Measurements from ENCODE around the gene CHTF8.
A peak's percentile ranks its signal among the peaks of the same experiment; 100 is the strongest.
"Not testable (repeated sequence)": the region's sequence is repeated elsewhere in the genome, so short reads cannot be mapped to it uniquely, and the experiment has no call there.

Gene CHTF8

DNA sequence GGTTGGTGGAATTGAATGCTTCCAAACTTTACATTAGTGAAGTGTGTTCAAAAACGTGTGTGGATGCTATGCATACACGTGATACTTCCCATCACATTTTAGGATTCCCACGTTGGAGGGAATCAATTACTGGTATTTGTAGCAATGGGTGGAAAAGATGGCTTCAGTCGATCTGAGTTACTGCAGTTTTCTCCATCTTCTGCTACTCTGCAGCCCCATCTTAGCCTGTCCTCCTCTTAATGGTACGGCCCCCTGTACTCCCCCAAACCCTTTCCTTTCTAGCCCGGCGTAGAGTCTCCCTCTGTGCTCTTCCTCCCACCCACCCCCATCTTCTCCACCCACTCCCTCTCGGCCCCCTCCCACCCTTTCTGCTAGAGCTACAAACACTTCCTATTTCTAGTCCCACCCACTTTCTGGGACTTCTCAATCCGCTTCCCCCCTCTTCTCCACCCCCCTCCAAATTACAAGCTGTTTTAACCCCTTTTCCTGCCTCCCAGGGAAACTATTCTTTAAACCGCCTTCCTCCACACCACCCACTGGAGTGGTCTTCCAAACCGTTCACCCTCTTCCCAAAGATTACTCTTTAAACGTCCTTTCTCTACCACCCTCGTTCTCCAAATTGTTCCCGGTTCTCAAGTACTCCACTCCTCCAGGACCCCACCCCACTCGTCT is 1.1 kb downstream of the CHTF8 start:
- Histone ChIP-seq H4K8ac (ENCODE audit: low read depth, low read length) (no peak overlapping the region), H3K14ac (ENCODE audit: low read length) (peak overlapping the region; percentile 84), H2BK12ac (ENCODE audit: low read length) (no peak overlapping the region), H3K9ac (ENCODE audit: low read depth, low read length, poor library complexity) (peak overlapping the region; percentile 97), H2BK5ac (ENCODE audit: low read length) (peak overlapping the region; percentile 91), H3K36me3 (replicated peaks in 1 of 2; ENCODE audit: control insufficient read depth in 2 of 2, insufficient read depth in 2 of 2, low read length in 2 of 2) (peaks cover 2 to 71% of the 10 kb centered on the region in 2 donors), H3K27ac (replicated peaks; ENCODE audit: low read length) (peak overlapping the region; percentile 98), H2BK120ac (ENCODE audit: low read depth, low read length) (peak overlapping the region; percentile 49), H3K4me2 (ENCODE audit: insufficient read depth, low read length, poor library complexity, severe bottlenecking) (peak overlapping the region; percentile 54), H2BK15ac (ENCODE audit: low read length) (peak overlapping the region; percentile 62), H3K9me3 (replicated peaks in 1 of 2; ENCODE audit: control insufficient read depth in 2 of 2, insufficient read depth in 1 of 2, low read depth in 1 of 2, low read length in 2 of 2) (no peaks in the 10 kb centered on the region), H3K27me3 (ENCODE audit: control insufficient read depth in 3 of 3, insufficient read depth in 3 of 3, low read depth in 1 of 3, low read length in 3 of 3) (no peaks in the 10 kb centered on the region), H3K79me1 (ENCODE audit: low read depth, low read length) (peaks cover 12% of the 10 kb centered on the region), H2AFZ (ENCODE audit: low read length) (peak overlapping the region; percentile 85), H3K4me3 (ENCODE audit: low read length in 2 of 2) (peak overlapping the region; percentile 86 to 99), H4K91ac (ENCODE audit: low read depth, low read length, poor library complexity) (no peak overlapping the region), H2AK5ac (ENCODE audit: low read depth, low read length) (peak overlapping the region; percentile 56), H3K4me1 (ENCODE audit: control insufficient read depth in 2 of 2, insufficient read depth in 1 of 2, low read depth in 1 of 2, low read length in 2 of 2) (peaks cover 0 to 9% of the 10 kb centered on the region in 2 donors), H3K23ac (ENCODE audit: low read depth, low read length, poor library complexity) (no peak overlapping the region), H3K4ac (ENCODE audit: low read length) (no peak overlapping the region), H3K18ac (ENCODE audit: low read length) (peak overlapping the region; percentile 99)
- DNase-seq (ENCODE audit: low spot score): peak; percentile 21
- no CpG with 5 or more reads among the region's 15 CpGs for WGBS, 2 donors (ENCODE audit: extremely low coverage in 2 of 2, insufficient read length in 2 of 2, insufficient replicate concordance in 1 of 2)

DNA sequence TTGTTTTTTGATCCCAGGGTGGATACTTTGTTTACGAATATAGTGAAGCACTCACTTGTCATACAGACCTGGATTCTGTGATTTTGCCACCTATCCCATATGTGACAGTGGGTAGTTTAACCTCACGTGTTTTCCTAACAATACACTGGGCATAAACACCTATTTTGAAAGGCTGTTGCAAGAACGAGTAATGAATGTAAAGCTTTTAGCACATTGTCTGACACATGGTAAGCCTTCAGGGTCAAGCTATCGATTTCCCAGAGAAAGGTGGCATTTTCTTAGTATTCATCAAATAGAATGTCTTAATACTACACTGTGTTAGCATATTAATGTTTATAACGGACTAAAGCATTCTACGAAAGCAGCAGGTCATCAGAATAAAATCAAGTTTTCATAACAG is 1.9 kb downstream of the CHTF8 start:
- H2BK5ac ChIP-seq (ENCODE audit: low read length): no peak overlapping the region
- H3K18ac ChIP-seq (ENCODE audit: low read length): no peak overlapping the region
- H3K4me2 ChIP-seq (ENCODE audit: insufficient read depth, low read length, poor library complexity, severe bottlenecking): no peak overlapping the region
- H3K27me3 ChIP-seq (ENCODE audit: control insufficient read depth in 3 of 3, insufficient read depth in 3 of 3, low read depth in 1 of 3, low read length in 3 of 3): no peaks in the 10 kb centered on the region
- H2BK15ac ChIP-seq (ENCODE audit: low read length): no peak overlapping the region
- no peak overlapping the region for H3K9ac ChIP-seq (ENCODE audit: low read depth, low read length, poor library complexity)
- H3K4me3 ChIP-seq (ENCODE audit: low read length in 2 of 2): peak overlapping the region in 1 of 2 donors; percentile 99
- no peak overlapping the region for H3K4ac ChIP-seq (ENCODE audit: low read length)
- H2BK120ac ChIP-seq (ENCODE audit: low read depth, low read length): no peak overlapping the region
- no peak overlapping the region for H4K91ac ChIP-seq (ENCODE audit: low read depth, low read length, poor library complexity)
- no peak overlapping the region for H2BK12ac ChIP-seq (ENCODE audit: low read length)
- no peak overlapping the region for H3K27ac ChIP-seq (replicated peaks; ENCODE audit: low read length)
- no peak for DNase-seq (ENCODE audit: low spot score)
- peaks cover 2 to 71% of the 10 kb centered on the region in 2 donors for H3K36me3 ChIP-seq (replicated peaks in 1 of 2; ENCODE audit: control insufficient read depth in 2 of 2, insufficient read depth in 2 of 2, low read length in 2 of 2)
- no peak overlapping the region for H2AK5ac ChIP-seq (ENCODE audit: low read depth, low read length)
- no peak overlapping the region for H3K23ac ChIP-seq (ENCODE audit: low read depth, low read length, poor library complexity)
- H3K14ac ChIP-seq (ENCODE audit: low read length): no peak overlapping the region
- no CpG with 5 or more reads among the region's 6 CpGs for WGBS, 2 donors (ENCODE audit: extremely low coverage in 2 of 2, insufficient read length in 2 of 2, insufficient replicate concordance in 1 of 2)
- no peak overlapping the region for H2AFZ ChIP-seq (ENCODE audit: low read length)
- H3K79me1 ChIP-seq (ENCODE audit: low read depth, low read length): peaks cover 12% of the 10 kb centered on the region
- H4K8ac ChIP-seq (ENCODE audit: low read depth, low read length): no peak overlapping the region
- H3K4me1 ChIP-seq (ENCODE audit: control insufficient read depth in 2 of 2, insufficient read depth in 1 of 2, low read depth in 1 of 2, low read length in 2 of 2): peaks cover 0 to 9% of the 10 kb centered on the region in 2 donors
- H3K9me3 ChIP-seq (replicated peaks in 1 of 2; ENCODE audit: control insufficient read depth in 2 of 2, insufficient read depth in 1 of 2, low read depth in 1 of 2, low read length in 2 of 2): no peaks in the 10 kb centered on the region

DNA sequence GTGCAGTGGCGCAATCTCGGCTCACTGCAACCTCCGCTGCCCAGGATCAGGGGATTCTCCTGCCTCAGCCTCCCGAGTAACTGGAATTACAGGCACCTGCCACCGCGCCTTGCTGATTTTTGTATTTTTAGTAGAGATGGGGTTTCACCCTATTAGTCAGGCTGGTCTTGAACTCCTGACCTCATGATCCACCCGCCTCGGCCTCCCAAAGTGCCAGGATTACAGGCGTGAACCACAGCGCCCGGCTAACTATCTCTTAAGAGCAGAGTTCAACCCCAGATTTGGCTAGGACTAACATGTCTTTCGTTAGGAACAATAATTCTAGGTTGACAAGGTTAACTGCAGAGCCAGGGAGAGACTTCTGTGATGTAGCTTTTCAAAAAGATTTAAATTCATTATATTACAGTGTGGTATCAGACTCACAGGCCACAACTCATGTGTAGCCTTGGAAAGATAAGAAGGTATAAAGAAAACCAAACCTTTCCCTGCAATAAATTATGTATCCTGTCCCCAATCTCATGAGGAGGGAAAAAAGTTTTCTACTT is 4.3 kb downstream of the CHTF8 start:
- no peak overlapping the region for H4K91ac ChIP-seq (ENCODE audit: low read depth, low read length, poor library complexity)
- H3K27ac ChIP-seq (replicated peaks; ENCODE audit: low read length): no peak overlapping the region
- no peak overlapping the region for H2BK12ac ChIP-seq (ENCODE audit: low read length)
- H3K4me2 ChIP-seq (ENCODE audit: insufficient read depth, low read length, poor library complexity, severe bottlenecking): no peak overlapping the region
- no peak overlapping the region for H3K9ac ChIP-seq (ENCODE audit: low read depth, low read length, poor library complexity)
- H2BK15ac ChIP-seq (ENCODE audit: low read length): no peak overlapping the region
- no peak for DNase-seq (ENCODE audit: low spot score)
- H3K4me3 ChIP-seq (ENCODE audit: low read length in 2 of 2): no peak overlapping the region
- H3K79me1 ChIP-seq (ENCODE audit: low read depth, low read length): peaks cover 9% of the 10 kb centered on the region
- no peak overlapping the region for H3K14ac ChIP-seq (ENCODE audit: low read length)
- no peak overlapping the region for H3K4ac ChIP-seq (ENCODE audit: low read length)
- no peaks in the 10 kb centered on the region for H3K9me3 ChIP-seq (replicated peaks in 1 of 2; ENCODE audit: control insufficient read depth in 2 of 2, insufficient read depth in 1 of 2, low read depth in 1 of 2, low read length in 2 of 2)
- no peak overlapping the region for H2AFZ ChIP-seq (ENCODE audit: low read length)
- WGBS, 2 donors (ENCODE audit: extremely low coverage in 2 of 2, insufficient read length in 2 of 2, insufficient replicate concordance in 1 of 2): no CpG with 5 or more reads among the region's 12 CpGs
- no peak overlapping the region for H2BK120ac ChIP-seq (ENCODE audit: low read depth, low read length)
- no peak overlapping the region for H2BK5ac ChIP-seq (ENCODE audit: low read length)
- H2AK5ac ChIP-seq (ENCODE audit: low read depth, low read length): no peak overlapping the region
- H3K4me1 ChIP-seq (ENCODE audit: control insufficient read depth in 2 of 2, insufficient read depth in 1 of 2, low read depth in 1 of 2, low read length in 2 of 2): peaks cover 0 to 6% of the 10 kb centered on the region in 2 donors
- peaks cover 1 to 74% of the 10 kb centered on the region in 2 donors for H3K36me3 ChIP-seq (replicated peaks in 1 of 2; ENCODE audit: control insufficient read depth in 2 of 2, insufficient read depth in 2 of 2, low read length in 2 of 2)
- no peaks in the 10 kb centered on the region for H3K27me3 ChIP-seq (ENCODE audit: control insufficient read depth in 3 of 3, insufficient read depth in 3 of 3, low read depth in 1 of 3, low read length in 3 of 3)
- no peak overlapping the region for H3K18ac ChIP-seq (ENCODE audit: low read length)
- no peak overlapping the region for H3K23ac ChIP-seq (ENCODE audit: low read depth, low read length, poor library complexity)
- H4K8ac ChIP-seq (ENCODE audit: low read depth, low read length): no peak overlapping the region

DNA sequence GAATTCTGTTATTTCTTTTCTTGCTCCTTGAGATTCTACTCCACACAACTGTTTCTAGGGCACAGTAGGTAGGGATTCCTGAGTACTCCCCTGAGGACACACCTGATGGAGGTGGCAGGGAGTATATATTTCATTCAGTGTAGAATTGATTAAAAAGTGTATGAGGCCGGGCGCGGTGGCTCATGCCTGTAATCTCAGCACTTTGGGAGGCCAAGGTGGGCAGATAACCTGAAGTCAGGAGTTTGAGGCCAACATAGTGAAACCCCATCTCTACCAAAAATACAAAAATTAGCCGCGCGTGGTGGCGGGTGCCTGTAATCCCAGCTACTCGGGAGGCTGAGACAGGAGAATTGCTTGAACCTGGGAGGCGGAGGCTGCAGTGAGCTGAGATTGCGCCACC is 5.6 kb downstream of the CHTF8 start:
- H2AFZ ChIP-seq (ENCODE audit: low read length); DNase-seq (ENCODE audit: low spot score); H3K9me3 ChIP-seq (replicated peaks in 1 of 2; ENCODE audit: control insufficient read depth in 2 of 2, insufficient read depth in 1 of 2, low read depth in 1 of 2, low read length in 2 of 2); H2BK12ac ChIP-seq (ENCODE audit: low read length); H2AK5ac ChIP-seq (ENCODE audit: low read depth, low read length); H4K91ac ChIP-seq (ENCODE audit: low read depth, low read length, poor library complexity); H3K18ac ChIP-seq (ENCODE audit: low read length); H2BK120ac ChIP-seq (ENCODE audit: low read depth, low read length); H2BK5ac ChIP-seq (ENCODE audit: low read length); H2BK15ac ChIP-seq (ENCODE audit: low read length); H3K4me3 ChIP-seq (ENCODE audit: low read length in 2 of 2); H3K4me1 ChIP-seq (ENCODE audit: control insufficient read depth in 2 of 2, insufficient read depth in 1 of 2, low read depth in 1 of 2, low read length in 2 of 2); H3K9ac ChIP-seq (ENCODE audit: low read depth, low read length, poor library complexity); H3K23ac ChIP-seq (ENCODE audit: low read depth, low read length, poor library complexity); H3K79me1 ChIP-seq (ENCODE audit: low read depth, low read length); H3K14ac ChIP-seq (ENCODE audit: low read length); H4K8ac ChIP-seq (ENCODE audit: low read depth, low read length); H3K4me2 ChIP-seq (ENCODE audit: insufficient read depth, low read length, poor library complexity, severe bottlenecking); H3K4ac ChIP-seq (ENCODE audit: low read length); H3K27ac ChIP-seq (replicated peaks; ENCODE audit: low read length); H3K27me3 ChIP-seq (ENCODE audit: control insufficient read depth in 3 of 3, insufficient read depth in 3 of 3, low read depth in 1 of 3, low read length in 3 of 3): not testable (repeated sequence)
- peaks cover 1 to 86% of the 10 kb centered on the region in 2 donors for H3K36me3 ChIP-seq (replicated peaks in 1 of 2; ENCODE audit: control insufficient read depth in 2 of 2, insufficient read depth in 2 of 2, low read length in 2 of 2)
- WGBS, 2 donors (ENCODE audit: extremely low coverage in 2 of 2, insufficient read length in 2 of 2, insufficient replicate concordance in 1 of 2): no CpG with 5 or more reads among the region's 10 CpGs
